NCI-H187 (cell line): ENCODE data around the gene ANKS1A.
"Not testable (repeated sequence)": the region's sequence is repeated elsewhere in the genome, so short reads cannot be mapped to it uniquely, and the experiment has no call there.

Experiments
- DNase-seq, 2 experiments: peaks; one replicate each; lab custom pipeline; 2025; lab: John Stamatoyannopoulos, UW

ANKS1A gene

DNA sequence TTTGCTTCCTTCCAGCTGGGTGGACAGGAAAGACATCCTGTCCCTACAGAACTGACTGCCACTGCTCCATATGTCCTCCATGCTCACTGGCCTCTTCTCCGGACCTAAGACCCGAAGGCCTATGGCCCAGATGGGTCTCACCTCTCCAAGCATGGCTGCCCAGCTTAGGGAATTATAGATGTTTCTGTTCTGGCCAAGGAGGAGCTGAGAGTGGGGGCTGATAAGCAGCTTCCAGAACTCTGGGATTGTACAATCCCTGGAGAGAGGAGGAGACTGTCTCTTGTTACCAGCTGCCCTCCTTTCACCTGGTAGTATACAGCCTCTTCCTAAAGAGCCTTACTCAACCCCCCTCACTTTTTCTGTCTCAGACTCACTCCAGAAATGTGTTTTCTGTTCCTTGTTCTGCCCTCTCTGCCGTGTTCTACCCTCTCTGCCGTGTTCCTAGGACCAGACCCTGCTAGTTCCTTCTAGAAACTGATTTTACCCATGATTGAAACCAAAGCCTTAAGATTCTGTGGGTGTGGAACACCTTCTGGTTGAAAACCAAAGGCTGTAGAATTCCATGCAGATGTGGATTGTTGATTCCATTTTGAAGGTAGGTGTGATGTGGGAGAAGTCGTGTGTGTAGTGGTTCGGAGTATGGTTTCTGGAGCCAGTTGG lies 28.7 kb downstream of the ANKS1A start:
- DNase-seq = no peak

DNA sequence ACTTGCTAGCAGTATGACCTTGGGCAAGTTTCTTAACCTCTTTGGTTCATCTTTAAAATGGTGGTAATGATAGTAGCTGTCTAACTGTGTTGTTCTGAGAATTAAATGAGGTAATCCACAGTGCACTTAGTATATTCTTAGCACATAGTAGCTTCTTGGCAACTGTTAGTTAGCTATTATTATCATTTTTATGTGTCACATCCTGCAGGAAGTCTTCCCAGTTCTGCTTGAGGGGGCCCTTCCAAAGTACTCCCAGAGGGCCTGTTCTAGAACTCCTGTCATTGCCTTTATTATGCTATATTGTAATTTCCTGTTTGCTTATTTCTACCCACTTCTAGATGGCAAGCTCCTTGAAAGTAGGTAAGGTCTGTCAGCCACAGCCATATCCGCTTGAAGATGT lies 30.6 kb downstream of the ANKS1A start:
- no peak for DNase-seq

DNA sequence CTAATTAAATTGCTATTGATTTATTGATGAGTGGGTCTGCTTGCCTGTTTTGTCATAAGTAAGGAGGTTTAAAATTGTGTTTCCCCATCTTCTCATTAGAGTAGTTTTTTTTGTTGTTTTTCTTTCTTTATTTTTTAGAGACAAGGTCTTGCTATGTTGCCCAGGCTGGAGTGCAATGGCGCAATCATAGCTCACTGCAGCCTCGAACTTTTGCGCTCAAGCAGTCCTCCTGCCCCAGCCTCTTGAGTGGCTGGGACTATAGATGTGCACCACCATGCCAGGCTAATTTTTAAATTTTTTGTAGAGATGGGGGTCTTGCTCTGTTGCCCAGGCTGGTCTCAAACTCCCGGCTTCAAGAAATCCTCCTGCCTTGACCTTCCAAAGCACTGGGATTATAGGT lies 31.0 kb downstream of the ANKS1A start:
- DNase-seq = no peak

DNA sequence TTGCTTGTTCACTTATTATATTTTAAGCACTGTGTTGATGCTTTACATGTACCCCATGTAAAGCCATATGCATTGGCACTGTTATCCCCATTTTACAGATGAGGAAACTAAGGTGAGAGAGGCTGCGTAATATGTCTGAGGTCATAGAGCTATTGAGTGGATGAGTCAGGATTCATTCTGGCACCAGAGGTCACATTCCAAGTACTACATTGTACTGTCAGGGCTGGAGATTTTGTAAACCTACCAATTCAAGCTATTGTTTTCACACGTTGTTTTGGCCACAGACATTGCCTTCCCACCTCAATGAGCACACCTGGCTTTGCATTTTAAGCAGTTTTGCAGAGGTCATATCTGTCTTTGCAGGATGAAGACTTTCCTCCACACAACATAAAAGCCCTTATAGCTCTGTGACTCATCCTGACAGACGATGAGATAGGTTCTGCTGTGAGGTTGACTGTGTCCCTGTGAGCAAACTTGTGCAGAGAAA lies 33.2 kb downstream of the ANKS1A start:
- no peak for DNase-seq

DNA sequence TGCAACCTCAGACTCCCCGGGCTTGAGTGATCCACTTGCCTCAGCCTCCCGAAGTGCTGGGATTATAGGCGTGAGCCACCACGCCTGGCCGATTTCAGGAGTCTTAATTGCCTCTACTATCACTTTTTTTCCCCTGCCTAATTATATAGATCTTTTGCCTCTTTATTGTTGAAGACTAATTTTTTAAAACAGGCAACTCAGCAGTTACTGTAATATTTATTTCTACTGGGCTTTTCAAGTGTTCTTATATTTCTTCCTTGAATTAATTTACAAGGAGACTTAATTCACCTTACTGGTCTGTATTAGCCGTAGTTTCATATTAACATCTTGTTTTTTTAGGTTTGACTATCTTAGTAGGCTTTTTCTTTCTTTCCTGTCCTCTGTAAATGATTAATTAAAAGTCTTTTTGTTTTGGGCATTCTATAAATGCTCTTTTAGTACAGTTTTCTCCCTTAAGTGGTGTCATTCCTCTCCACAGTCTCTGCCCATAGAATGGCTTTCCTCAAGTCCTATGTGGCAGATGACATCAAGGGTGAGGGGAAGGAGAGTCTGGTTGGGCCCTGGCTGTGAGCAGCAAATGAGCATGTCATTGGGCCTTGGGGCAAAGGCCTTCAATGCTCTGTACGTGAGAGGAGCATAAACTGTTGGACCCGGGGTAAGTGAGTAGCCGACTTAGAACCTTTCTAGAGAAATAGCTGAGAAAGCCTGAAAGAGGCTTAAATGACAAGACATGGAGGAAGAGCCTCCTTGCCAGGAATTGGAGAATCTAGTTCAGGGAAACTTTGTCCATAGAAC lies 36.0 kb downstream of the ANKS1A start:
- no peak for DNase-seq

DNA sequence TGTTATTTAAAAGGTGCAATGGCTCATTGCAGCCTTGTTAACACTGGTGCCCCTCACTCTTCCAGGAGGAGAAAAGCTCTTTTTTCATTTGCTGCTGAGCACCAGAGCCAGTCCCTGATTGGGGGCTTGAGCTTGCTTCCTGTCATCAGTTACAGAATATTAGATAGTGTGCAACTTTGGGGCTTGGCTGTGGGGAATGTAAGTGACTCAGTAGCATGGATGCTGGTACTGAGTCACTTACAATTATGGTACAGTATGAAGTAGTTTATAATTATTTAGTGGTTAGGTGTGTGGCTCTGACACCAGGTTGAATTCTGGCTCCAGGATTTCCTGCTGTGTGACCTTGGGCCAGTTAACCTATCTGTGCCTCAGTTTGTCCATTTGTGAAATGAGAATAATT lies 37.6 kb downstream of the ANKS1A start:
- DNase-seq = no peak

DNA sequence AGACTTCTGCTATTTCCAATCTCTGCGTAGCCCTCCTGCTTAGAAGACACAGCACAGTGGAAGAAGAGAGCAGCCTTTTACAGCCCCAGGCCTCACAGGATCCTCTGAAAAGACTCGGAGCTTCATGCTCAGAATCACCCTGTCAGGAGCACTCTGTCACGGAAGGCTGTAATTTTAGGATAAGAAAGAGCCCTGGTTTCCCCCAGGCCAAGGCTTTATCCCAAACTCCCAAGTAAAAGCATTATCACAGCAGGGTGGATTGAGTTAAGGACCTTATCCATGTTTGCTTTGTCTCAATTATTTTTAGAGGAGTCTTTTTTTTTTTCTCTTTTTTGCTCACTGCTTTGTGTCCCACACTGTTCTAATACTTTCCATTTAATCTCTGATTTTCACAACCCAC lies 39.2 kb downstream of the ANKS1A start:
- DNase-seq = peak; percentile 38 to 39

DNA sequence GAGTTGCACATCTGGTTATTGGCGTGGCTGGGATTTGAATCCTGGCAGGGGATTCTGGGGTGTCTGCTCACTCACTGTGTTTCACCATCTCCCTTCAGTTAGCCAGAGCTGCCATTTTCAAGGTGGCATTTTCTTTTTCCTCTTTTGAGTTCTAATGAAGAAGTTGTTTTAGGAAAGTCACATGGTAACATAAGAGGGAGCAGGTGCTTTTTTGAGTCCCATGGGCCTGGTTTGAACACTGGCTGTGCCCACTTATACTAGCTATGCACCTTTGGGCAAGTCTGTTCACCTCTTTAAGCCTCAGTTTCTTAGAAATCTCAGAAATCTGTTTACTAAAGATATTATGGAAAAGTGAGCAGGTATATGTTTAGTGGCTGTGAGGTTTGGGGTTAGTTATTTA lies 39.6 kb downstream of the ANKS1A start:
- no peak for DNase-seq

DNA sequence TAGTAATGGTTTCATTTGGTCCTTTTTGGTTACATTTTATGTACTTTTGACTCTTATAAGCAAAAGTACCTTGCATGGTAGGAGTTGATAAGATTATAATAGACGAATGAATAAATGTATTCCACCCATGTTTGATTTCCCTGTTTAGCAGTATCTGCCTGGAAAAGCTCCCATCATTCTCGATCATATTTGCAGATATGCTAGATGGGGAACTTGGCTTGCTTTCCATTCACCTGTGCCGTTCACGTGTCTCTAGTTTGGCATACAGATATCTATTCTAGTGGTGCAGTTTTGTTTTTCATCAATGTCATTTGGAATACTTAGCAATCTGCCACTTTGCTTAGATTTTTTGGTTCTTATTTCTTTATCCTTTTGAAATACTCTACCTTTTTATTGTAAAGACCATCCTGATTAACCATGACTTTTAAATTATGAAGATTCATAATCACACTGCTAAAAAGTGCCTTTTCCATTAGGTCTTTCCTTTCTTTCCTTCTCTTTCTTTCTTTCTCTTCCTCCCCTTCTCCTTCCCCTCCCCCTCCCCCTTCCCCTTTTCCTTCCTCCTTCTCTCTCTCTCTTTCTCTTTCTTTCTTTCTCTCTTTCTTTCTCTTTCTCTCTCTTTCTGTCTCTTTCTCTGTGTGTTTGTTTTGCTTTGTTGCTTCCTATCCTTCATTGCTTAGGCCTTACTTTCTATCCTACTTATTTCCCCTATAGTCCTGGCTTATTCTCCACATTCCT lies 40.4 kb downstream of the ANKS1A start:
- DNase-seq = no peak

DNA sequence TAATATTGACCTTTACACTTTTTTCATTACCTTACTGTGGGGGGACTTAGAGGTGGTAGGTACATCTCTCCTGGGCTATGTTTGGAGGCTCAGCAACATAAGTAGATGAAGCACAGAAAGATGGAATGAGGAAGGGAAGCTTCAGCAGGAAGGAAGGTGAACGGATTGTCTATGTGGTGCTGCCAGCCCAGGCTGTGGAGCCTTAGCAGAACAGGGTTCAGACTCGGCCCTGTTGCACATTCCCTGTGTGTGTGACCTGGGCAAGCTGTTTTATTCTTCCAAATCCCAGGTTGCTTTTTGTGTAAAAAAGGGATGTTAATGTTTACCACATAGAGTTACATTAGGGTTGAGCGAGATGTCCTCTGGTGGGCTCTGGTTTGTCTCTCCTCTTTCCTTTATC lies 41.2 kb downstream of the ANKS1A start:
- DNase-seq = no peak

DNA sequence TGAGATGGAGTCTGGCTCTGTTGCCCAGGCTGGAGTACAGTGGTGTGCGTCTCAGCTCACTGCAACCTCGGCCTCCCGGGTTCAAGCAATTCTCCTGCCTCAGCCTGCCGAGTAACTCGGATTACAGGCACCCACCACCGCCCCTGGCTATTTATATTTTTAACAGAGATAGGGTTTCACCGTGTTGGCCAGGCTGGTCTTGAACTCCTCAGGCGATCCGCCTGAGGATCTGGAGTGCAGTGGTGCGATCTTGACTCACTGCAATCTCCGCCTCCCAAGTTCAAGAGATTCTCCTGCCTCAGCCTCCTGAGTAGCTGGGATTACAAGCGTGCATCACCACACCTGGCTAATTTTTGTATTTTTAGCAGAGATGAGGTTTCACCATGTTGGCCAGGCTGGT lies 43.1 kb downstream of the ANKS1A start:
- DNase-seq = not testable (repeated sequence)

DNA sequence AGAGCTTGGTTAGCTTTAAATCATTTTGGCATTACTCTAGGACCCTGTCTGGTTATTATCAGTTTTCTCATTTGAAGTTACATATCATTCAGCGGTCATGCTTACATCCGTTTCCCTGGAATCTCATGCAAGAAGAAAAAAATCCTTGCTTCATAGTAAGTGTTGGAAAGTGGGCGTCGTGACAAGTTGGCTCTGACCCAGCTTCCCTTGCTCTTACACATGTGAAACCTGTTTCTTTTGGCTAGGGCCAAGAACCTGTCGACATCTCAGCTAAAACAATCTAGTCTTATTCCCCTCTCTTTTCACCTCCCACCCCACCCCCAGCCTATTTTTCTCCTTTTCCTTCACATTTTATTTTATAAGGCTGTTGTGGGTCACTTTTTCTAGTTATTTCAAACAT lies 45.5 kb downstream of the ANKS1A start:
- no peak for DNase-seq

DNA sequence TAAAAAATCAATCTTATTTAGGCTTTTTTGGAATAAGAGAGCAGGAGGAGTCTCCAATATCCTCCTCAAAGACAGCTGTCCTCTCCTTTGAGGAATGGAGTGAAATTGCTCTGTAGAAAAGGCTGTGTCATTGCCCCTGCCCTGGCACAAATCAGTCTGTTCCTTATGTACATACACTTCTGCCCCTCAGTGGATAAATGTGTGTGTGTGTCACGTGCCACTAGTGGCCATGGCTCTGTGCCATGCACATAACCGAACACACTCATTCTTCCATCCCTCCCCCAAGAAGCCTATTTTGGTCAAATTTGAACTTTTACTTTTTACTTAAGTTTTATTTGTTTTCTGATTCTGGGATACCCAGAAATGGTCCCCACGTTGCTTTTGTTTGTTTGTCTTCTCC lies 49.2 kb downstream of the ANKS1A start:
- DNase-seq = no peak

DNA sequence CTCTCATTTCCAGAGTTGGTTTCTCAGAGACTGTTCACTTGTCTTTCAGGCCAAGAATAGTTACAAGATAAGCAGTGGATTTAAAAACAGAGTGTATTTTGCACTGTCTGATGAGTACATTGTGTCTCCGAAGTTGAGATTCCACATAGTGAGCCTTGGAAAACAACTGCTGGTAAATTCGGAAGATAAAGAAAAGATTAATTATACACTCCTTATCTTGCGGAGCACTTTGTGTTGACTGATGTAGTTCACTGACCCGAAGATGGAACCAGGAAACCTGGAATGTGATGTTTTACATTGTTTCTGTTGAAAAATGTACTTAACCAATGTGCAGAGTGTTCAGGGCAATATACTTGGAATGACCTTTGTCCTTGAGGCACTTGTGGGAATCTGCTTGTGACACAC lies 51.0 kb downstream of the ANKS1A start:
- no peak for DNase-seq

DNA sequence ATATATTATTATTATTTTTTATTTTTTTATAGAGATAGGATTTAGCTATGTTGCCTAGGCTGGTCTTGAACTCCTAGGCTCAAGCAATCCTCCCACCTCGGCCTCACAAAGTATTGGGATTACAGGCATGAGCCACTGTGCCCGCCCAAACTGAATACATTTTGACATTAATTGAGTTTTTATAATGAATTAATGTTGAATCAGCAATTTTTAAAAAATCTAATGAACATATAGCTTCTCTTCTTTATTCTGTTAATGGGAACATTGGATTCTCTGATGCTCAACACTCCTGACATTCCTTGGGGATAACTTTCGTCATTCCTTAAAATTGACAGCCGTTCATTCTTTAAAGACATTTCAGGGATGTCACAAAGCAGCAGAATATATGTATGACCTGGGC lies 52.4 kb downstream of the ANKS1A start:
- DNase-seq = no peak

DNA sequence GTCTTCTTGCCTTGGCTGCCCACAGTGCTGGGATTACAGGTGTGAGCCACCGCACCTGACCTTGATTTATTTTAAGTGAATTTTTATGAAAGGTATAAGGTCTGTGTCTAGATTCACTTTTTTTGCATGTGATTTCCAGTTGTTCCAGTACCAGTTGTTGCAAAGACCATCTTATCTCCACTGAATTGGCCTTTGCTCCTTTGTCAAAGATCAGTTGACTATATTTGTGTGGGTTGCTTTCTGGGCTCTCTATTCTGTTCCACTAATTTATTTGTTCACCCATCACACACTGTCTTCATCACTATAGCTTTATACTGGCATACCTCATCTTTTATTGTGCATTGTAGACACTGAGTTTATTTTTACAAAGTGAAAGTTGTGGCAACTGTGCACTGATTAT lies 56.3 kb downstream of the ANKS1A start:
- DNase-seq = no peak

DNA sequence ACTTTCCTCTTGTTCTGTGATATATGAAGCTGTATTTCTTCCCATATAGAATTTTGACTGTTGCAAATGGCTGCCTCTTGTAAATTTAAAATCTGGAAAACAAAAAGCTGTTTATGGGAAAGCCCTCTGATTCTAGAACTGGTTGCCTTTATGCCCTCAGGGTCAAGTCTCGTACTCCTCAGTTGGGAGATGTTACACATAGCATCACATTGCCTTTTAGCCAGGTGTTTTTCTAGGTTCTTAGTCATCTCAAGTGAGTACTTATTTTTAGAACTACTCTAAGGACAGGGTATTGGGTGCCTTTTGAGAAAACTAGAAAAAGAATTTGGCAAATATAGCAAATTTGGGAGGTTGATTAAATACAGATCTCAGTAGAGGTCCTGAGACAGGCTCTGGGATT lies 58.5 kb downstream of the ANKS1A start:
- no peak for DNase-seq

DNA sequence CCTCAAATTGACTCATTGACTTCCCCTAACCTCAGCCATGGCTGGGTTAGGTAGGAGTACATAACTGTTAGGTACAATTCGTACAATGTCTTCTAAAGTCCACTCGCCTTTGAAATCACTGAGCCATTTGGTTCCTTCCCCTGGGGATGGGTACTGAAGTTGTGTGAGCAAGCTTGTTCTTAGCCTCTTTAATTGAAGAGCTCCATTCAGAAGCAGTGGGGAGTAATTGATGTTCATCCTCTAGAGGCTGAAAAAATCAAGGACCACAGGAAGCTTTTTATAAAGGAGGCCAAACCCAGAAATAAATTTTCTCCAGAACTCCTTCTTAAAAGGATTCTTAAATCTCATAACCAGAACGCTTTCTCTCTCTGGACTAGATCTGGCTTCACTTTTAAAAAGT lies 60.6 kb downstream of the ANKS1A start:
- peak; percentile 7 to 16 for DNase-seq

DNA sequence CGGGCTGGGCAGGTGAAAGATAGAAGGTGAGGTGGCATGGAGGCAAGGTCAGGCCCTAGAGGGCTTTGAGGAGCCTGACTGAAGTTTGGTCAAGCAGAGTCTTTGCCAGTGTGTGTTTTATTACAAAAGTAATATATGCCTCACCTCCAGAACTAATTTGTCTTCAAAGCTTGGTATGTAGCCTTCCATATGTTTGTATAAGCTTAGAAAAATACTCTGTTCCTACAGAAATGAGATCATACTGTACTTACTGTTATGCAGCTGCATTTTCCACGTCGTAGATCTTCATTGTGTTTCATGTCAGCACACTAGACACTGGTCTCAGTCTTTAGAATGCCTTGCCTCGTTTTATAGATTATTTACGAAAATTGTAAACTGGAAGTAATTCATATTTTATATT lies 61.8 kb downstream of the ANKS1A start:
- DNase-seq = no peak

DNA sequence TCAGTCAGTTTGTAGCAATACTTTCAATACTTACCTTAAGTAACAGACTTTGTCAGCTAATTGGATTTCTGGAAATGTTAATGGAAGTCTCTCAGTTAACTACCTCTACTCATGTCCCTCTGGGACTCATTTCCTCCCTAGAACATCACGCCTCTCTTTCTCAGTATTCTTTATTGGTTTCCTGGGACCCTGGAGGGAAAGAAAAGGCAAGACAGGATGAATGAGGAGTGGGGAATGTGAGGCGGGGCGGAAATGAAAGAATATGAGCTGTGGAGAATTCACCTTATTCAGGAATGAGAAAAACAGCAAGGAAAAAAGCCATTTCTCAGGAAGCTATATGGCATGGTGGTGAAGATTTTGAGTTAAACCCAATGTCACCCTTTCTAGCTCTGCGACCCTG lies 62.7 kb downstream of the ANKS1A start:
- no peak for DNase-seq

DNA sequence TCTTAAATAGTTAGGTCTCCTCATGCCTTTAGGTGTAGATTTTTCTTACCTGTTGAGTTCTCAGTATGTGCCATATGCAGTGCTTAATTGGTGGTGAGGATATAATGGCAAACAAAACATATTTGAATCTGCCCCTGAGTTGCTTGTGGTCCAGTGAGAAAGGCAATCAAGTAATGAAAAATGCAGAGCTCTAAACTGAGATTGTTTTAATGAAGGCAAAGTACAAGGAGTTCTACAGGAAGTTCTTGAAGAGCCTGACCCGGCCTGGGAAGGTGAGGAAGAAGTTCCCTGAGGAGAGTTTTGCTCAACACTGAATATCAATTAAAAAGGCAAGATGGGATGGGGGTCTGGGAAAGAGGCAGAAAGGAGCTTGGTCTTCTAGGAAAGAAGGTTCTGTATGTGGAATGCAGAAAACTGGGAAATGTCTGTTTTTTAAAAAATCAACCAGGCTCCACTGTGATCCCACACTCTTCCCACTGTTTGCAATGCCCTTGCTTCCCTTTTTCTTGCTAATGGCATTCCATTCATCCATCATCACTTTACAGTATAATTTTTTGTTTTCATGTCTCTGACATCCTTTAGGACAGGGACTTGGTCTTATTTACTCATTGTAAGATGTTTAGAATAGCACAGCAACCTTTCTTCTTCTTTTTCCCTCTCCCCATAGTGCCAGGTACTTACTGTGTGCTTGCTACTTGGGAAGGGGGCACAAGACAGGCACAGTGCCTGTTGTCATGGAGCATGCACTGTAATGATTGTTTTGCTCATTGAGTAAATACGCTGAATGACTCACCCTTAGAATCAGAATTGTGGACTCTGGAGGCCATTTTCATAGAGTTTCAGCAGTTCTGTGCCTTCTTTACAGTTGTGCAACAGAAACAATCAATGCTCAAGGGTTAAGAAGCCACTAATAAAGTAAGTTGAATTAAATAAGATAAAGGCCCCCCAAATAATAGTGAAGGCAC lies 64.3 kb downstream of the ANKS1A start:
- no peak for DNase-seq

DNA sequence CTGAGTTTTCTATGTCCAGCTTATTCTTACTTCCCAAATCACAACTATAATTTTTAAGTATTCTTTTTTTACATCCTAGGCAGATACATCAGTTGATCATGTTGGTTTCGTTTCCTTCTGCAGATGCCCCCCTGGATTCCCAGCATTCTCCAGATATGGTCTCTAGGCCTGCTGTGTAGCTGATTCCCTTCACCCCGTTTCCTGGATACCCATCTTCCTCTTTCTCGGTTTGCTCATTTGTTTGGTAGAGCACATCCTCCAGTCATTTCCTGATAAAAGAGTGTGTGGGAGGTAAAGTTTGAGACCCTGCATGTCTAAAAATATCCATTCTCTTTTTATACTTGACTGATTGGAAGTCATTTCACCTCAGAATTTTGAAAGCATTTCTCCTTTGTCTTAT lies 66.4 kb downstream of the ANKS1A start:
- DNase-seq = no peak
